Measurements from ENCODE around the gene GOLT1A.
A peak's percentile ranks its signal among the peaks of the same experiment; 100 is the strongest.

GOLT1A gene

DNA sequence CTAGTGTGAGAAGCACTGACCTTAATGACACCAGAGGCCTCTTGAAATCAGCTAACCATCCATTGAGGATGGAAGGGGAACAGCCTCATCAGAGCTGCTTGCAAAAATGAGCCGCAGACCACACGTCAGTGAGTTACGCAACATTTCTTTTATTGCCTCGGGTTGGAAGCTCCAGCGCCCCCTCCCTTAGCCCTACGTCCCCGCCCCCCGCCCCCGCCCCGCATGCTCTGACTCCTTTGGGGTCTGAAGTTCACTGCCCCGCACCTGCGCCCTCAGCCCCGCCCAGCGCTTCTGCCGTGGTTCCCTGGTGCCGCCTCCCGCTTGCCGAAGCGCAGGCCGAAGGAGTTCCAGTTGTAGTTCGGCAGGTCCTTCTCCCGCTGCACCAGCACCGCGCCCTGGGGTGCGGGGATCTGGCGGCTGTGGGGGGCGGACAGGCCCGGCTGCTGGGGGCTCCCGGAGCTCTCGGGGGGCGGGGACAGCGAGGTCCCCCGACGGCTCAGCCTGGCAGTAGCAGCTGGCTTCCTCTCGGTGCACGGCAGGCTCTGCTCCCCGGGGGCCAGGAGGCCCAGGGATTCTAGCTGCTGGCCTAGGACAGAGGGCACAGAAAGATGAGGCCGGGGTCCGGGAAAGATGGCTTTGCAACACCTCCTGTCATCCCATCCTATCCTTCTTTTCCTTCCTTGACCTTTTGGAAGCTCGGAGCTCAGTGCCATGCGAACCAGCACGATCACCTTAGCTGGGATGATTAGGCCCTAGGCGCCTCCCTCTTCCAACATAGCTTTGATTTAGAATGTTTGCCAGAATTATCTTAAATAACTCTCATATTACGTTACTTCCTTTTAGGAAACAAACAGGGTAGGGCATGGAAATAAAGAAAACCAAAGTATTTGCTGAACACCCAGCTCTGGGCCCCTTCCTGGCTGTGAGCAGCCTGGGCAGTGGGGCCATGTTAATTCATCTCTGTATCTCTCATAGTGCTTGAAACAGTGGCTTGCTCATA lies 23.3 kb downstream of the GOLT1A start:
- Histone ChIP-seq H3K9ac (ENCODE audit: low read length) (no peak overlapping the region), H3K4me3 (ENCODE audit: low read depth, low read length) (peak overlapping the region; percentile 27), H3K9me3 (ENCODE audit: control insufficient read depth, insufficient read depth, low read depth, low read length) (no peaks in the 10 kb centered on the region), H3K4me1 (ENCODE audit: control insufficient read depth, insufficient read depth, low read length) (0 out of 2 replicates have a peak, but pooled peaks cover 2% of the 10 kb centered on the region), H3K27ac (ENCODE audit: low read depth, low read length) (no peak overlapping the region), H3K27me3 (ENCODE audit: control insufficient read depth, insufficient read depth, low read length) (peaks cover 73% of the 10 kb centered on the region), H3K36me3 (ENCODE audit: control insufficient read depth, insufficient read depth, low read length) (no peaks in the 10 kb centered on the region)

DNA sequence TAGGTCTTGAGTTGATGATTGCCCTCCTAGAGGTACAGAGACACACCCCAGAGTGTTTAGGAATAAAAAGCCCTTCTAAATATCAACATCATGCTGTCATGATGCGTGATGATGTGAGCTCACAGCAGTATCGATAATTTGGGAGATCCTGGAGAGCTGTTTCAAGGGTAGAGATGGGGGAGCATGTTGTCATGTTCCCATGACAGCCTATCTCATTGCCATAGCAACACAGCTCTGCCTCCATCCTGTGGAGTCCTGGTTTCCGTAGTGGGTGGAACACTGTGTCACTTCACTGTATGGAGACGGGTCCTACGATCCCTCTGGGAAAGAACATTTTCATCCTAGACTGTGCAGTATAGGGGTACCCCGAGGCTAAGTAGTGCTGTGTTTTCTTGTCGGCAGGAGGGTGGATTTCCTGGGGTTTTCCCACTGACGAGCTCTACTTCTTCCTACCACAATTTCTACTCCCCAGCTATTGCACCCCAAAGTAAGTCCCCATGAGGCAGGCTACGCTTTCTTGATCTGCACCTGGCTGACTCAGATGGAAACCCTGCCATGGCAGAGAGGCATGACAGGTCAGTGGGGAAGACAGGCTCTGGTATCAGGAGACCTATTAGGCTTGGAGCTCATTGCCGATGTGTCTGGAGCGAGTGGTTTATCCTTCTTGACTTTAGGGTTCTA lies 24.7 kb downstream of the GOLT1A start:
- no peaks in the 10 kb centered on the region for H3K36me3 ChIP-seq (ENCODE audit: control insufficient read depth, insufficient read depth, low read length)
- no peak overlapping the region for H3K9ac ChIP-seq (ENCODE audit: low read length)
- H3K27ac ChIP-seq (ENCODE audit: low read depth, low read length): no peak overlapping the region
- H3K9me3 ChIP-seq (ENCODE audit: control insufficient read depth, insufficient read depth, low read depth, low read length): no peaks in the 10 kb centered on the region
- no peak overlapping the region for H3K4me3 ChIP-seq (ENCODE audit: low read depth, low read length)
- 0 out of 2 replicates have a peak, but pooled peaks cover 2% of the 10 kb centered on the region for H3K4me1 ChIP-seq (ENCODE audit: control insufficient read depth, insufficient read depth, low read length)
- H3K27me3 ChIP-seq (ENCODE audit: control insufficient read depth, insufficient read depth, low read length): peaks cover 73% of the 10 kb centered on the region

DNA sequence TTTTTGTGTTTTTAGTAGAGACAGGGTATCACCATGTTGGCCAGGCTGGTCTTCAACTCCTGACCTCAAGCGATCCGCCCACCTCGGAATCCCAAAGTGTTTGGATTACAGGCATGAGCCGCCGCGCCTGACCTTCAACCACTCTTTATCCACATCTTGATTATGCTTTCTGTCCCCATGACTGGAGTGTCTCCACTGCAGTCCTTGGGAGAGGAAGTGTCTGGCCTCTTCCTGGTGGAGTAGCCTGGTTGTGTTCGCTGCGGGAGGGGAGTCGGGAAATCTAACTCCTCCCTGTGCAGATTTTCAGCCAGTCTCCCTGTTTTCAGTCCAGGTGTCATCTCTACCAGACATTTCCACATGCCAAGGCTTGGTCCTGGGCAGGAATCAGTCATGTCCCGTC lies 27.2 kb downstream of the GOLT1A start:
- Histone ChIP-seq H3K9ac (ENCODE audit: low read length) (no peak overlapping the region), H3K27ac (ENCODE audit: low read depth, low read length) (no peak overlapping the region), H3K4me3 (ENCODE audit: low read depth, low read length) (no peak overlapping the region), H3K36me3 (ENCODE audit: control insufficient read depth, insufficient read depth, low read length) (no peaks in the 10 kb centered on the region), H3K4me1 (ENCODE audit: control insufficient read depth, insufficient read depth, low read length) (0 out of 2 replicates have a peak, but pooled peaks cover 2% of the 10 kb centered on the region), H3K9me3 (ENCODE audit: control insufficient read depth, insufficient read depth, low read depth, low read length) (no peaks in the 10 kb centered on the region), H3K27me3 (ENCODE audit: control insufficient read depth, insufficient read depth, low read length) (peaks cover 51% of the 10 kb centered on the region)

DNA sequence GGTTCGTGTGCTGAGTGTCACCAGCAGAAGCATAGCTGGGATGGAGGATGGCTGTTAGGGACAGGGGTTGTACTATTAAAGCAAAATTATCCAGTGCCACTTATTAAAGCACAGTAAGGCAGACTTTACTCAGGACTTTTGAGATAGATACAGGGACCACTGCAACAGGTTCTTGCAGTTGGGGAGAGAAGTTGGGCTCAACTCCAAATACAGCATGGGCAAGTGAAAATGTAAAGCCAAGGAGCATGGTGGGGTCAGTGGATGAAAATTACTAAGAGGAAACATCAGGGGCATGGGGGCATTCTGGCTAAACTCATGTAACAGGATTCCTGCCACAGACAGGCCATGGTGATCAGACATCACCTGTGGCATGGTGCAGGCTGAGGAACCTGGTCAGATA lies 32.7 kb downstream of the GOLT1A start:
- H3K36me3 ChIP-seq (ENCODE audit: control insufficient read depth, insufficient read depth, low read length): no peaks in the 10 kb centered on the region
- no peak overlapping the region for H3K9ac ChIP-seq (ENCODE audit: low read length)
- H3K27ac ChIP-seq (ENCODE audit: low read depth, low read length): no peak overlapping the region
- no peak overlapping the region for H3K4me3 ChIP-seq (ENCODE audit: low read depth, low read length)
- peaks cover 6% of the 10 kb centered on the region; the same call in 1 of the 2 replicates for H3K9me3 ChIP-seq (ENCODE audit: control insufficient read depth, insufficient read depth, low read depth, low read length)
- H3K27me3 ChIP-seq (ENCODE audit: control insufficient read depth, insufficient read depth, low read length): peaks cover 20% of the 10 kb centered on the region; the same call in 1 of the 2 replicates
- no peaks in the 10 kb centered on the region for H3K4me1 ChIP-seq (ENCODE audit: control insufficient read depth, insufficient read depth, low read length)

DNA sequence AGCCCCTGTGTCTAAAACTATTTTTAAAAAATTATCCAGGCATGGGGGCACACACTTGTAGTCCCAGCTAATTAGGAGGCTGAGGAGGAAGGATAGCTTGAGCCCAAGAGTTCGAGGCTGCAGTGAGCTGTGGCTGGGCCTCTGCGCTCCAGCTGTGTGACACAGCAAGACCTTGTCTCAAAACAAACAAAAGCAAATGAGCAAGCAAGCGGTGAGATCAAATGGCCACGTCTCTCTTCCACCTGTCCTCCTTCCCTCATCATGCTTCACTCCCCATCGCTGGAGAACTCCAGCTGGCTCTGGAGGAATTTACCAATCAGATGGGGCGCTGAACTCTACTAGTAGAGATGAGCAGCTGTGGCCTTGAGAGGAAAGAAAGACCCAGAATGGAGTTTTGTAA lies 33.7 kb downstream of the GOLT1A start:
- Histone ChIP-seq H3K27ac (ENCODE audit: low read depth, low read length) (no peak overlapping the region), H3K4me3 (ENCODE audit: low read depth, low read length) (no peak overlapping the region), H3K9ac (ENCODE audit: low read length) (no peak overlapping the region)

DNA sequence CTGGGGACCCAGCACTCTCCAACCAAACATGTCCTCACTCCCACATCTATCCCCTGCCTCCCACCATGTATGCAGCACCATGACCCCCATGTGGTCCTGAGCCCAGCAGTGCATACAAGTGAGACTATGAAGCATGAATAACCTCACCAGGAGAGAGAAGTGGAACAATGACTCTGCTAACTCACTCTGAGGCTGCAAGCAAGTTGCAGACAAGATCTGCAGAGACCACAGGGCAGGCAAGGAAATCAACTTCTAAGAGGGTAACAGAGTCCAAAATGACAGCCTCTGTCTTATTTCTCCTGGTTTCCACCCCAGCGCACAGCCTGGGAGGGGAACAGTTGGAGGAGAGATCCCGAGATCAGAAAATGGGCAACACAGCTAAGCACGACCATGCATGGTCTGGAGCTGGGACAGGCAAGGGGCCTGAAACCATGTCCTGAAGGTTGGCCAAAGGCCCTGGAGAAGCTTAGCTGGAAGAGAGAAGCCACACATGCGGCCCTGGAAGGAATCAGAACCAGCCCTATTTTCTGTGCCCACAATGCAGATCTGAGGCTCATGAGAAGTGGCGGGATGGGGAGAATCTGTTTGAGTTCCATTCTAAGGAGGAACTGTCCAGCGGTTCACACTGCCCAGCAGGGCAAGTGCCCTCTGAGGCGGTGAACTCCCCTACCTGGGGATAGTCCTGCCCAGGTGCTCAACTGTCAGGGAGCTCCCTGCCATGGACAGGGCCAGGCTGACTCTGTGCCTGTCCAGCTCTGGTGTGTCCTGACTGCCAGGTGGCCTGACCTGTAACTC lies 35.1 kb downstream of the GOLT1A start:
- Histone ChIP-seq H3K27me3 (ENCODE audit: control insufficient read depth, insufficient read depth, low read length) (peaks cover 32% of the 10 kb centered on the region; the same call in 1 of the 2 replicates), H3K27ac (ENCODE audit: low read depth, low read length) (no peak overlapping the region), H3K4me3 (ENCODE audit: low read depth, low read length) (no peak overlapping the region), H3K9ac (ENCODE audit: low read length) (no peak overlapping the region), H3K36me3 (ENCODE audit: control insufficient read depth, insufficient read depth, low read length) (no peaks in the 10 kb centered on the region), H3K4me1 (ENCODE audit: control insufficient read depth, insufficient read depth, low read length) (no peaks in the 10 kb centered on the region), H3K9me3 (ENCODE audit: control insufficient read depth, insufficient read depth, low read depth, low read length) (peaks cover 6% of the 10 kb centered on the region; the same call in 1 of the 2 replicates)

More for the DNA sequence above, 33.7 kb downstream of the GOLT1A start:
- no peaks in the 10 kb centered on the region for H3K4me1 ChIP-seq (ENCODE audit: control insufficient read depth, insufficient read depth, low read length)
- peaks cover 6% of the 10 kb centered on the region; the same call in 1 of the 2 replicates for H3K9me3 ChIP-seq (ENCODE audit: control insufficient read depth, insufficient read depth, low read depth, low read length)
- H3K36me3 ChIP-seq (ENCODE audit: control insufficient read depth, insufficient read depth, low read length): no peaks in the 10 kb centered on the region
- peaks cover 30% of the 10 kb centered on the region; the same call in 1 of the 2 replicates for H3K27me3 ChIP-seq (ENCODE audit: control insufficient read depth, insufficient read depth, low read length)

DNA sequence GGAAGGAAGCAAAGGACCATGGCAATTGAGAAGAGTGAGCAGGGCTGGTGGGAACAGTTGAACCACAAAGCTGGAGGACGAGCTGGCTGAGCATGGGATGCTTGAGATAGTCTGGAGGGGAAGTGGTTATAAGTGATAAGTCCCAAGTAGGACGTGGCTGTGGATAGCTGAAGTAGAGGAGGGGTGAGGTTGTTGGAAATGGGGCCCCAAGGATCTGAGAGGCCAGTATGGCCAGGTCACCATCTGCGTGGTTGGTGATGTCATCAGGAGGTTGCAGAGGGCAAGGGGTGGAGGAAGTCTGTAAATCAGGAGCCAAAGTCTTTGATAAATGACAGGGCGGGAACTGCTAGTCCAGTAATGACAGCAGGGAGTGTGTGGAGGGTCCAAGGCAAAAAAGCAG lies 36.7 kb downstream of the GOLT1A start:
- Histone ChIP-seq H3K27me3 (ENCODE audit: control insufficient read depth, insufficient read depth, low read length) (peaks cover 32% of the 10 kb centered on the region; the same call in 1 of the 2 replicates), H3K27ac (ENCODE audit: low read depth, low read length) (no peak overlapping the region), H3K9ac (ENCODE audit: low read length) (no peak overlapping the region), H3K4me3 (ENCODE audit: low read depth, low read length) (no peak overlapping the region), H3K4me1 (ENCODE audit: control insufficient read depth, insufficient read depth, low read length) (no peaks in the 10 kb centered on the region), H3K36me3 (ENCODE audit: control insufficient read depth, insufficient read depth, low read length) (no peaks in the 10 kb centered on the region), H3K9me3 (ENCODE audit: control insufficient read depth, insufficient read depth, low read depth, low read length) (peaks cover 9% of the 10 kb centered on the region; the same call in 1 of the 2 replicates)

DNA sequence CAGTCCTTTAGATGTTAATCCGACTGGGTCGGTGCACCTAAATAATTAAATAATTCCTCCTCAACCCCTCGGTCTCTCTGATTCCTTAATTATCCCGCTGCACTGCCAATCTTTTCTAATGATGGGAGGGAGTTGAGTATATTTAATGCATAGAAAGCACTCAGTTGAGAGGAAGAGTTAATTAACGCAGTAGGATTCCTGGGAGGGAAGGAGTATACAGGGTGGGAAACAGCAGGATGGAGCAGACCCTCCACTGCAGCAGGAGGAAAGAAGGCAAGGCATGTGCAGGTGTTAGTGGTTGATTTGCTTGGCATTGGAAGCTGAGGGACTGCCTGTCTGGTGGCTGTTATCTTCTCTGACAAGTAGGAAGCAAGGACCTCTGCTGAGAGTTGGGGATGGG lies 37.7 kb downstream of the GOLT1A start:
- H3K27me3 ChIP-seq (ENCODE audit: control insufficient read depth, insufficient read depth, low read length): peaks cover 32% of the 10 kb centered on the region; the same call in 1 of the 2 replicates
- H3K27ac ChIP-seq (ENCODE audit: low read depth, low read length): no peak overlapping the region
- H3K4me1 ChIP-seq (ENCODE audit: control insufficient read depth, insufficient read depth, low read length): no peaks in the 10 kb centered on the region
- H3K9ac ChIP-seq (ENCODE audit: low read length): no peak overlapping the region
- peaks cover 15% of the 10 kb centered on the region for H3K9me3 ChIP-seq (ENCODE audit: control insufficient read depth, insufficient read depth, low read depth, low read length)
- H3K36me3 ChIP-seq (ENCODE audit: control insufficient read depth, insufficient read depth, low read length): no peaks in the 10 kb centered on the region
- no peak overlapping the region for H3K4me3 ChIP-seq (ENCODE audit: low read depth, low read length)

DNA sequence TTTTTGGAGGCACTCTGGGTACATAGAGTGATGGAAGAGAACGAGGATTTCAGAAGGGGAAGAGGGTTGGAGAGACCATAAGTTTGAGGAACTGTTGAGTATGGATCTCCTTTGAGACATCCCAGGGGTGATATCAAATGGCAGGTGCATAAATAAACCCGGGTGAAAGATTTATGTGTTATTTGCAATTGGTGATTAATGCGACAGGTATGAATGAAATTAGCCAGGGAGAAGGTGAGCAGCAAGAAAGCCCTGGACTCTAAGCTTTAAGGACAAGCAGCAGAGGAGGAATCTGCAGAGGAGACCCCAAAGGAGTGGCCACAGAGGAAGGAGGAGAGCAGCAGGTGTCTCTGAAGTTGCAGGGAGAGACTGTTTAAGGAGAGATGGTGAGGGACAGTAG lies 38.8 kb downstream of the GOLT1A start:
- H3K9me3 ChIP-seq (ENCODE audit: control insufficient read depth, insufficient read depth, low read depth, low read length): peaks cover 22% of the 10 kb centered on the region
- no peak overlapping the region for H3K9ac ChIP-seq (ENCODE audit: low read length)
- no peaks in the 10 kb centered on the region for H3K4me1 ChIP-seq (ENCODE audit: control insufficient read depth, insufficient read depth, low read length)
- H3K27me3 ChIP-seq (ENCODE audit: control insufficient read depth, insufficient read depth, low read length): peaks cover 32% of the 10 kb centered on the region; the same call in 1 of the 2 replicates
- H3K4me3 ChIP-seq (ENCODE audit: low read depth, low read length): no peak overlapping the region
- H3K36me3 ChIP-seq (ENCODE audit: control insufficient read depth, insufficient read depth, low read length): no peaks in the 10 kb centered on the region
- no peak overlapping the region for H3K27ac ChIP-seq (ENCODE audit: low read depth, low read length)

DNA sequence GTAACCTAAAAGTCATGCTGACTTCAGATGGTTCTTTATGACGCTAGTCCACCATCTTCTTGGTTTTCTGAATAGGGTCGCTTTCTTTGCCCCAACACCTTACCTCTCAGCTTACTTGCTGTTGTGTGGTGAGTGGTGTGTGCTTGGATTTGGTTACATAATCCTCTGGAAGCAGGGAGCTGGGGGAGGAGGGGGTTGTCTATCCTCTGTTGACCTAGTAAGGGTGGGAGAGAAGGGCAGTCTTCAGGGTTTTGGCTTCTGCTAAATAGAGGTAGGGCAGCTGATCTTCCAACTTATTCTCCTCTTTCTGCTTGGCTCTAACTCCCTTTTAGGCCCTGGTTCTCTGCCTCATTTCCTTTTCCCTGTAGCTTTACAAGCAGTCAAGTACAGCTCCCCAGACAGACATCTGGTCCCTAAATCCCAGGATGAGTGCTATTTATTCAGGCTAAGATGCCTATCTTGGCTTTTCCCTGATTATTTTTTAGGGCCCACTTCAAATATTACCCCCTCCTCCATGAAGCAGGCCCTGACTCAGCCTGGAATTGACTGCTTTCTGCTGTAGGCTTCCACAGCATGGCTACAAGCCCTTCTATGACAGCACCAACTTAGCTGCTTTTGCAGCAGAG lies 41.3 kb downstream of the GOLT1A start:
- no peaks in the 10 kb centered on the region for H3K4me1 ChIP-seq (ENCODE audit: control insufficient read depth, insufficient read depth, low read length)

More for the DNA sequence above, 41.3 kb downstream of the GOLT1A start:
- H3K9ac ChIP-seq (ENCODE audit: low read length): no peak overlapping the region
- no peak overlapping the region for H3K27ac ChIP-seq (ENCODE audit: low read depth, low read length)
- H3K9me3 ChIP-seq (ENCODE audit: control insufficient read depth, insufficient read depth, low read depth, low read length): peaks cover 39% of the 10 kb centered on the region
- H3K27me3 ChIP-seq (ENCODE audit: control insufficient read depth, insufficient read depth, low read length): peaks cover 24% of the 10 kb centered on the region; the same call in 1 of the 2 replicates
- no peak overlapping the region for H3K4me3 ChIP-seq (ENCODE audit: low read depth, low read length)
- H3K36me3 ChIP-seq (ENCODE audit: control insufficient read depth, insufficient read depth, low read length): no peaks in the 10 kb centered on the region
